Keratinocyte (primary cell): ENCODE measurements around the gene RIMS1. TPM values are rescaled to one million over a fixed set of nuclear protein-coding genes. Genes with fewer than 3 reads are reported as not detected.

Experiments
- DNase-seq: peaks from one replicate; pipeline ENCODE4 v3.0.0-alpha.2; 2011; ENCODE audit warnings: low read depth, missing footprints, low spot score
- FAIRE-seq: peaks from 2 replicates; lab custom pipeline; 2011; peaks lifted over from hg19 to GRCh38; lab: Jason Lieb, UNC
- H2AFZ ChIP-seq: 2 replicates; pipeline ENCODE4 v1.6.0; 2012; ENCODE audit warnings: low read length, control low read depth, inconsistent platforms; ENCODE audit not compliant: control insufficient read depth
- H3K27ac ChIP-seq: 2 replicates; pipeline ENCODE4 v1.5.1; 2011; ENCODE audit warnings: low read length; ENCODE audit not compliant: control insufficient read depth, insufficient read depth
- H3K27me3 ChIP-seq: 3 replicates; pipeline ENCODE4 v1.6.0; 2011; ENCODE audit warnings: low read length; ENCODE audit not compliant: control insufficient read depth, insufficient read depth; ENCODE audit errors: extremely low read depth
- H3K36me3 ChIP-seq, 2 experiments: 2 replicates in 1 of 2; 3 replicates in 1 of 2; pipeline ENCODE4 v1.5.1; 2011; ENCODE audit warnings: low read length in 2 of 2, mild to moderate bottlenecking in 1 of 2; ENCODE audit not compliant: control insufficient read depth in 2 of 2, insufficient read depth in 2 of 2; ENCODE audit errors: extremely low read depth in 1 of 2
- H3K4me1 ChIP-seq: 3 replicates; pipeline ENCODE4 v1.5.1; 2011; ENCODE audit warnings: low read length; ENCODE audit not compliant: control insufficient read depth, insufficient read depth; ENCODE audit errors: extremely low read depth
- H3K4me2 ChIP-seq: 3 replicates; pipeline ENCODE4 v1.6.0; 2011; ENCODE audit warnings: low read depth, low read length; ENCODE audit not compliant: control insufficient read depth, insufficient read depth; ENCODE audit errors: extremely low read depth
- H3K4me3 ChIP-seq, 3 experiments: fragments of 200-600 bp in 1 of 3; sonication (generic) in 1 of 3; 2 replicates in 2 of 3; 3 replicates in 1 of 3; pipeline ENCODE4 v1.5.1; 2011 to 2016; ENCODE audit warnings: low read length in 3 of 3, mild to moderate bottlenecking in 3 of 3, control low read depth in 2 of 3, inconsistent platforms in 1 of 3, low read depth in 1 of 3, mixed read lengths in 1 of 3, mixed run types in 1 of 3, moderate library complexity in 1 of 3; ENCODE audit not compliant: control insufficient read depth in 2 of 3, insufficient read depth in 2 of 3; ENCODE audit errors: extremely low read depth in 1 of 3
- H3K79me2 ChIP-seq: 2 replicates; pipeline ENCODE4 v1.6.0; 2012; ENCODE audit warnings: low read length; ENCODE audit not compliant: control insufficient read depth, insufficient read depth
- H3K9ac ChIP-seq: 3 replicates; pipeline ENCODE4 v1.6.0; 2011; ENCODE audit warnings: low read length; ENCODE audit not compliant: control insufficient read depth, insufficient read depth; ENCODE audit errors: extremely low read depth
- H3K9me1 ChIP-seq: 3 replicates; pipeline ENCODE4 v1.6.0; 2011; ENCODE audit warnings: low read length; ENCODE audit not compliant: control insufficient read depth, insufficient read depth; ENCODE audit errors: extremely low read depth
- H3K9me3 ChIP-seq: 2 replicates; pipeline ENCODE4 v1.5.1; 2012; ENCODE audit warnings: low read depth, low read length; ENCODE audit not compliant: control insufficient read depth
- H4K20me1 ChIP-seq: 3 replicates; pipeline ENCODE4 v1.6.0; 2011; ENCODE audit warnings: low read length; ENCODE audit not compliant: control insufficient read depth, insufficient read depth; ENCODE audit errors: extremely low read depth
- CTCF ChIP-seq, 3 experiments: IDR thresholded peaks in 1 of 3; conservative IDR thresholded peaks in 1 of 3; optimal IDR thresholded peaks in 1 of 3; 2 replicates in 2 of 3; 3 replicates in 1 of 3; pipeline versions ENCODE3 to v1.5.1; 2011; ENCODE audit warnings: low read length in 3 of 3, mild to moderate bottlenecking in 3 of 3, moderate library complexity in 2 of 3, control low read depth in 1 of 3, inconsistent platforms in 1 of 3; ENCODE audit not compliant: insufficient read depth in 2 of 3; ENCODE audit errors: extremely low read depth in 1 of 3
- EZH2 ChIP-seq: IDR thresholded peaks from one replicate; pipeline ENCODE4 v1.6.1; 2012; ENCODE audit warnings: inconsistent platforms, mild to moderate bottlenecking, low read length, moderate library complexity
- dilution Hi-C: fragments of 300-500 bp; cut with MboI; formaldehyde crosslinking; loops from one replicate; pipeline ENCODE4 v1.7.0; 2020; ENCODE audit warnings: low sequenced_read_pairs; ENCODE audit not compliant: extremely low pct_ligation_motif_present
- polyA plus RNA-seq, 5 experiments: library from polyadenylated mRNA; depleted of rRNA in 3 of 5; stranded (reverse) in 3 of 5; stranded (forward) in 1 of 5; unstranded in 1 of 5; fragments of >200 nt; gene quantifications; 1 replicate in 1 of 5; 2 replicates in 3 of 5; 3 replicates in 1 of 5; pipeline versions ENCODE4 v1.2.1 to v1.2.3, GENCODE V29; 2011 to 2012; ENCODE audit warnings: missing spikeins in 2 of 5, low read depth in 1 of 5, low replicate concordance in 1 of 5

The RIMS1 gene
- polyA plus RNA-seq, 1 donor (not counting 4 experiments of a cell fraction or from before 2014, with no cell fraction given), result not detected

- no peaks in the 10 kb centered on the region for H3K9me3 ChIP-seq
- no peaks in the 10 kb centered on the region for H3K4me1 ChIP-seq
- no peaks in the 10 kb centered on the region for H4K20me1 ChIP-seq
- no peak overlapping the region for H3K9ac ChIP-seq
- H3K27ac ChIP-seq, result no peak overlapping the region
- H3K4me3 ChIP-seq, result peak overlapping the region; percentile 41 to 59 (median 55)
- TF ChIP-seq CTCF (optimal IDR thresholded peaks at IDR 0.05 in 1 of 3, IDR thresholded peaks at IDR 0.05 in 1 of 3, conservative IDR thresholded peaks at IDR 0.05 in 1 of 3; ENCODE audit: extremely low read depth in 1 of 3, insufficient read depth in 2 of 3, low read length in 3 of 3), result no peak
- peak; percentile 96 for TF ChIP-seq EZH2
- H3K27me3 ChIP-seq, result peaks cover 31% of the 10 kb centered on the region
- H3K4me2 ChIP-seq, result peak overlapping the region; percentile 72
- H3K36me3 ChIP-seq, result no peaks in the 10 kb centered on the region
- H3K79me2 ChIP-seq, result no peaks in the 10 kb centered on the region
- no peaks in the 10 kb centered on the region for H3K9me1 ChIP-seq
- FAIRE-seq (no peak), DNase-seq (no peak)
- peak overlapping the region; percentile 72 for H2AFZ ChIP-seq
- dilution Hi-C loops, result no loop called here
Observed at GRCh38 chr6:72182337-72183246, 296.2 kb downstream of the RIMS1 start.

GRCh38 chr6:72203983-72204382, 317.6 kb downstream of the RIMS1 start:
- H2AFZ ChIP-seq, result no peak overlapping the region
- no peak overlapping the region for H3K4me3 ChIP-seq
- no peak overlapping the region for H3K9ac ChIP-seq
- H3K36me3 ChIP-seq, result no peaks in the 10 kb centered on the region
- TF ChIP-seq EZH2 (no peak), CTCF (optimal IDR thresholded peaks at IDR 0.05 in 1 of 3, IDR thresholded peaks at IDR 0.05 in 1 of 3, conservative IDR thresholded peaks at IDR 0.05 in 1 of 3; ENCODE audit: extremely low read depth in 1 of 3, insufficient read depth in 2 of 3, low read length in 3 of 3) (no peak)
- H3K27me3 ChIP-seq, result no peaks in the 10 kb centered on the region
- FAIRE-seq, result no peak
- no peaks in the 10 kb centered on the region for H3K79me2 ChIP-seq
- no peaks in the 10 kb centered on the region for H3K9me3 ChIP-seq
- H3K4me2 ChIP-seq, result no peak overlapping the region
- no peaks in the 10 kb centered on the region for H4K20me1 ChIP-seq
- H3K9me1 ChIP-seq, result no peaks in the 10 kb centered on the region
- H3K27ac ChIP-seq, result no peak overlapping the region
- dilution Hi-C loops, result no loop called here
- DNase-seq, result no peak
- no peaks in the 10 kb centered on the region for H3K4me1 ChIP-seq
